SU-DHL-6 (cell line): ENCODE data around the gene VSX1.

Experiments
- CTCF ChIP-seq: fragments of 200-600 bp; sonication (generic); IDR thresholded peaks from one replicate; pipeline ENCODE4 v1.5.1; 2017; ENCODE audit warnings: antibody characterized with exemption, mild to moderate bottlenecking, low read length, moderate library complexity; ENCODE audit not compliant: insufficient read depth, poor library complexity, severe bottlenecking
- EZH2phosphoT487 ChIP-seq: fragments of 200-600 bp; sonication (generic), shearing (Covaris generic); conservative IDR thresholded peaks from 2 replicates; pipeline ENCODE4 v1.6.1; 2018; ENCODE audit warnings: mild to moderate bottlenecking, antibody characterized with exemption, low read length, moderate library complexity, mixed read lengths

- TF ChIP-seq CTCF (no peak), EZH2phosphoT487 (no peak)
Observed at GRCh38 chr20:25063546-25063945, 18.4 kb downstream of the VSX1 start.
